Natural killer cell (primary cell): ENCODE measurements around the gene TMEM94. TPM values are rescaled to one million over a fixed set of nuclear protein-coding genes. Genes with fewer than 3 reads are reported as not detected.
A peak's percentile ranks its signal among the peaks of the same experiment; 100 is the strongest.

Source experiments
- ATAC-seq, 3 donors: fragments of 150-1000 bp in 2 of 3; fragments of 200-7000 bp in 1 of 3; cut with Tn5 transposase; 1 replicate in 1 of 3; 2 replicates in 2 of 3; pipeline ENCODE4 v1.10.0; 2021; ENCODE audit warnings: mild to moderate bottlenecking in 2 of 3, moderate library complexity in 2 of 3
- DNase-seq, 2 donors: peaks; one replicate each; pipeline versions ENCODE4 v3.0.0 to v3.0.0-alpha.2; 2013 to 2021; ENCODE audit warnings: mixed read lengths in 1 of 2
- H3K27ac ChIP-seq: one replicate; pipeline ENCODE4 v1.5.1; 2013; ENCODE audit warnings: mild to moderate bottlenecking, low read length
- H3K27me3 ChIP-seq: one replicate; pipeline ENCODE4 v1.6.1; 2013; ENCODE audit warnings: low read length; ENCODE audit not compliant: control insufficient read depth, insufficient read depth
- H3K36me3 ChIP-seq: one replicate; pipeline ENCODE4 v1.6.1; 2013; ENCODE audit warnings: low read length; ENCODE audit not compliant: control insufficient read depth, insufficient read depth
- H3K4me1 ChIP-seq: one replicate; pipeline ENCODE4 v1.6.1; 2013; ENCODE audit warnings: low read length; ENCODE audit not compliant: control insufficient read depth, insufficient read depth
- H3K4me3 ChIP-seq: one replicate; pipeline ENCODE4 v1.5.1; 2013; ENCODE audit warnings: low read length
- H3K9me3 ChIP-seq: one replicate; pipeline ENCODE4 v1.6.1; 2013; ENCODE audit warnings: low read length; ENCODE audit not compliant: control insufficient read depth, insufficient read depth
- H3K27ac Mint-ChIP-seq, 2 donors: one replicate each; pipeline ENCODE4 v1.8.0; 2022; ENCODE audit warnings: mild to moderate bottlenecking in 2 of 2, mixed read lengths in 2 of 2, moderate library complexity in 1 of 2
- H3K27me3 Mint-ChIP-seq, 2 donors: one replicate each; pipeline ENCODE4 v1.8.0; 2022; ENCODE audit warnings: low read depth in 2 of 2, mixed read lengths in 2 of 2
- H3K36me3 Mint-ChIP-seq: one replicate; pipeline ENCODE4 v1.8.0; 2022; ENCODE audit warnings: mixed read lengths
- H3K4me1 Mint-ChIP-seq, 2 donors: one replicate each; pipeline ENCODE4 v1.8.0; 2022; ENCODE audit warnings: mixed read lengths in 2 of 2
- H3K4me3 Mint-ChIP-seq: one replicate; pipeline ENCODE4 v1.8.0; 2022; ENCODE audit warnings: mild to moderate bottlenecking, moderate library complexity, mixed read lengths
- H3K9me3 Mint-ChIP-seq, 2 donors: one replicate each; pipeline ENCODE4 v1.8.0; 2022; ENCODE audit warnings: mixed read lengths in 2 of 2
- CTCF ChIP-seq: fragments of 200-600 bp; IDR thresholded peaks from one replicate; pipeline ENCODE4 v1.8.0; 2022; ENCODE audit warnings: antibody characterized with exemption
- WGBS: methylation state at CpG from one replicate; pipeline ENCODE4 v1.1.7; 2013; ENCODE audit warnings: missing lambda C conversion rate; ENCODE audit not compliant: insufficient coverage; 5-methylcytosine and 5-hydroxymethylcytosine counted together
- intact Hi-C: fragments of 100-400 bp; cut with micrococcal nuclease; formaldehyde crosslinking; loops from one replicate; pipeline ENCODE4 v1.14.2; 2022
- total RNA-seq, 4 donors: library from RNA; stranded (reverse); fragments of 120-200 nt in 1 of 4; gene quantifications; one replicate each; pipeline versions ENCODE4 v1.2.3 to v1.2.4, GENCODE V29; 2013 to 2022

Gene TMEM94
- total RNA-seq, 3 donors from 2014 or later (not counting 1 experiment from before 2014, with no cell fraction given): 84.4 to 142 (median 104) TPM

- DNase-seq (no peak), ATAC-seq (no peak)
- Mint-ChIP-seq H3K4me3 (no peak overlapping the region), H3K27ac (no peak overlapping the region), H3K4me1 (peaks cover 7 to 18% of the 10 kb centered on the region in 2 donors), H3K9me3 (no peaks in the 10 kb centered on the region), H3K36me3 (no peaks in the 10 kb centered on the region), H3K27me3 (no peaks in the 10 kb centered on the region)
- intact Hi-C loops: no loop called here
- no peak overlapping the region for H3K27ac ChIP-seq
- no peak overlapping the region for H3K4me3 ChIP-seq
- H3K4me1 ChIP-seq: peaks cover 12% of the 10 kb centered on the region
- no peaks in the 10 kb centered on the region for H3K27me3 ChIP-seq
- 91% methylated on average over 14 of the region's 16 CpGs for WGBS
- H3K36me3 ChIP-seq: no peaks in the 10 kb centered on the region
- H3K9me3 ChIP-seq: no peaks in the 10 kb centered on the region
- TF ChIP-seq CTCF: no peak
These were observed 25.9 kb downstream of the TMEM94 start for GRCh38 chr17:75482098-75482942.

GRCh38 chr17:75485688-75486087, 29.3 kb downstream of the TMEM94 start:
- no peaks in the 10 kb centered on the region for H3K27me3 Mint-ChIP-seq
- Histone ChIP-seq H3K4me1 (peaks cover 26% of the 10 kb centered on the region), H3K27me3 (no peaks in the 10 kb centered on the region), H3K36me3 (peaks cover 1% of the 10 kb centered on the region), H3K4me3 (no peak overlapping the region), H3K27ac (no peak overlapping the region), H3K9me3 (no peaks in the 10 kb centered on the region)
- no peaks in the 10 kb centered on the region for H3K36me3 Mint-ChIP-seq
- peaks cover 13 to 24% of the 10 kb centered on the region in 2 donors for H3K4me1 Mint-ChIP-seq
- H3K9me3 Mint-ChIP-seq: no peaks in the 10 kb centered on the region
- DNase-seq (no peak), ATAC-seq (no peak)
- no peak for TF ChIP-seq CTCF
- H3K4me3 Mint-ChIP-seq: no peak overlapping the region
- 97% methylated on average over 12 of the region's 12 CpGs for WGBS
- H3K27ac Mint-ChIP-seq: peak overlapping the region in 1 of 2 donors; percentile 95
- intact Hi-C loops: no loop called here

GRCh38 chr17:75486151-75486550, 29.7 kb downstream of the TMEM94 start:
- intact Hi-C loops: no loop called here
- Mint-ChIP-seq H3K27ac (peak overlapping the region; percentile 92 to 95), H3K4me3 (no peak overlapping the region), H3K9me3 (no peaks in the 10 kb centered on the region), H3K36me3 (no peaks in the 10 kb centered on the region), H3K27me3 (no peaks in the 10 kb centered on the region), H3K4me1 (peaks cover 13 to 20% of the 10 kb centered on the region in 2 donors)
- ATAC-seq (no peak), DNase-seq (no peak)
- Histone ChIP-seq H3K27ac (no peak overlapping the region), H3K27me3 (no peaks in the 10 kb centered on the region), H3K36me3 (peaks cover 6% of the 10 kb centered on the region), H3K9me3 (no peaks in the 10 kb centered on the region), H3K4me3 (no peak overlapping the region), H3K4me1 (peaks cover 26% of the 10 kb centered on the region)
- 94% methylated on average over 14 of the region's 14 CpGs for WGBS
- TF ChIP-seq CTCF: no peak
